PC-3 (cell line): ENCODE data around the gene GPC6. TPM values are rescaled to one million over a fixed set of nuclear protein-coding genes. Genes with fewer than 3 reads are reported as not detected.

Source experiments
- ATAC-seq: fragments of 200-7000 bp; cut with Tn5 transposase; 2 replicates; pipeline ENCODE4 v1.9.1; 2020; ENCODE audit warnings: mild to moderate bottlenecking, moderate library complexity
- BruUV-seq: library from RNA; stranded (reverse); fragments of 400-500 nt; replicated peaks from 2 replicates; lab custom pipeline; 2021; lab: Mats Ljungman, UMichigan
- CTCF ChIA-PET: fragments of 300-600 bp; sonication (Branson Sonifier 250); formaldehyde crosslinking; loops from one replicate; lab custom pipeline; 2022; ENCODE audit warnings: antibody characterized with exemption; lab: Charles Lee
- POLR2A ChIA-PET: fragments of 300-600 bp; sonication (Branson Sonifier 250); formaldehyde crosslinking; loops from one replicate; lab custom pipeline; 2022; ENCODE audit warnings: antibody characterized with exemption; ENCODE audit not compliant: unreplicated experiment; lab: Charles Lee
- DNase-seq: peaks from one replicate; pipeline ENCODE4 v3.0.0-alpha.2; 2015
- H2AFZ ChIP-seq: fragments of 300-600 bp; sonication (generic); 2 replicates; pipeline ENCODE4 v1.6.0; 2016; ENCODE audit warnings: antibody characterized with exemption, low read length
- H3F3A ChIP-seq: fragments of 300-600 bp; sonication (generic); one replicate; pipeline ENCODE4 v1.6.0; 2017; ENCODE audit warnings: antibody characterized with exemption, low read length, control low read depth, mild to moderate bottlenecking; ENCODE audit not compliant: unreplicated experiment
- H3K27ac ChIP-seq: fragments of 300-600 bp; sonication (generic); 2 replicates; pipeline ENCODE4 v1.5.1; 2016; ENCODE audit warnings: mild to moderate bottlenecking, low read length
- H3K27me3 ChIP-seq: fragments of 300-600 bp; sonication (generic); 2 replicates; pipeline ENCODE4 v1.6.1; 2016; ENCODE audit warnings: low read length, mixed read lengths
- H3K36me3 ChIP-seq: fragments of 300-600 bp; sonication (generic); 2 replicates; pipeline ENCODE4 v1.6.1; 2016; ENCODE audit warnings: low read depth, mixed run types, low read length, mixed read lengths
- H3K4me1 ChIP-seq: fragments of 300-600 bp; sonication (generic); 2 replicates; pipeline ENCODE4 v1.5.1; 2016; ENCODE audit warnings: low read length; ENCODE audit not compliant: insufficient read depth
- H3K4me2 ChIP-seq: fragments of 300-600 bp; sonication (generic); 2 replicates; pipeline ENCODE4 v1.6.0; 2016; ENCODE audit warnings: low read length
- H3K4me3 ChIP-seq: fragments of 300-600 bp; sonication (generic); 2 replicates; pipeline ENCODE4 v1.5.1; 2016; ENCODE audit warnings: mild to moderate bottlenecking, low read length, mixed read lengths
- H3K79me2 ChIP-seq: fragments of 300-600 bp; sonication (generic); 2 replicates; pipeline ENCODE4 v1.6.1; 2017; ENCODE audit warnings: low read length, mixed read lengths
- H3K9ac ChIP-seq: fragments of 300-600 bp; sonication (generic); 2 replicates; pipeline ENCODE4 v1.6.0; 2016; ENCODE audit warnings: mild to moderate bottlenecking, low read length
- H3K9me2 ChIP-seq: fragments of 300-600 bp; sonication (generic); replicated peaks from 2 replicates; pipeline ENCODE4 v1.6.1; 2016; ENCODE audit warnings: mixed run types, low read length, mixed read lengths
- H3K9me3 ChIP-seq: fragments of 300-600 bp; sonication (generic); 2 replicates; pipeline ENCODE4 v1.6.1; 2016; ENCODE audit warnings: low read length, mixed read lengths
- H4K20me1 ChIP-seq: fragments of 300-600 bp; sonication (generic); 2 replicates; pipeline ENCODE4 v1.6.1; 2016; ENCODE audit warnings: low read length, mixed read lengths
- EZH2 ChIP-seq: fragments of 300-600 bp; sonication (generic); IDR thresholded peaks from one replicate; pipeline ENCODE4 v1.6.1; 2017; ENCODE audit warnings: antibody characterized with exemption, mild to moderate bottlenecking, low read length; ENCODE audit not compliant: unreplicated experiment
- EZH2phosphoT487 ChIP-seq: fragments of 300-600 bp; sonication (generic); IDR thresholded peaks from 2 replicates; pipeline ENCODE4 v1.6.1; 2018; ENCODE audit warnings: mild to moderate bottlenecking, antibody characterized with exemption, low read length, borderline replicate concordance
- intact Hi-C: fragments of 100-400 bp; cut with micrococcal nuclease; formaldehyde crosslinking; loops from 2 replicates; pipeline ENCODE4 v1.9.0; 2023
- total RNA-seq: library from RNA; depleted of rRNA; stranded (reverse); fragments of >200 nt; gene quantifications from 2 replicates; pipeline ENCODE4 v1.2.3, GENCODE V29; 2014
- TF ChIP-seq, protein P1 (sequence below): fragments of 300-600 bp; sonication (generic); conservative IDR thresholded peaks from 2 replicates; pipeline ENCODE4 v1.5.1; 2017; ENCODE audit warnings: antibody characterized with exemption, low read depth, mild to moderate bottlenecking, low read length

The GPC6 gene
- total RNA-seq, 1 experiment from 2014 or later = 3.5 TPM

DNA sequence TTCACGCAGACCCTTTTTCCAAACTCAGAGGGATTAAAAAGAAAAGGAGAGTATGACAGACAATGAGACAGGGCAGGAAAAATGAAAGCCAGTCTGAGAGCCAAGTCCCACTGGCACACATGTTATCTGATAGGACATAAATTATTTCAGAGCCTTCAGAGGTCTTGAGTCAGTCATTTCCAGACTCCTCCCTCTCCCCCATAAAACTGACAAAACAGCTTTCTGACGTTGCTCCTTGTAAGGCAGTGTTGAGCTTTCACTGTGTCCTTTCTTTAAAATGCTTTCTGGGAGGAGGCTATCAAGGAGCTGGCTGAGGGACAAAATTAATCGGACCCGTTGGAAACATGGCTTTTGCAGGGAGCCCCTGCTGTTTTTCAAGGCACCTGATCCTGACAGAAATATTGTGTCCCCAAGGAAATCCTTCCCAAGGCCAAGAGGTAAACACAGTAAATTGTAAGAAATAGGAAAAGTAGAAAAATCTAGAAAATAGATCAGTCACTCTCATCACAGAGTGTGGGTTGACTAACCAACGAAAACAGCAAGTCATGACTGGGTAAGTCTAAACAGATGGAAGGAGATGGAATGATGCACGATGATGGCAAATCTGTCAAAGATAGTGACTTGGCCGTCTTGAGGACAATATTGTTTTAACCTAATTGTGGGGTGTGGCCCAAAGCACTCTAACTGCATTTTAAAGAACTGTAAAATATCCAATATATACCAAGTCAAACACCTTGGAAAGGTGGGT is 1163.2 kb downstream of the GPC6 start:
- H3K27me3 ChIP-seq = no peaks in the 10 kb centered on the region
- no peaks in the 10 kb centered on the region for H3K79me2 ChIP-seq
- DNase-seq (peak; percentile 41), ATAC-seq (no peak; the same call in 1 of the 2 replicates)
- TF ChIP-seq EZH2phosphoT487 (no peak), EZH2 (no peak)
- TF ChIP-seq, protein P1, sequence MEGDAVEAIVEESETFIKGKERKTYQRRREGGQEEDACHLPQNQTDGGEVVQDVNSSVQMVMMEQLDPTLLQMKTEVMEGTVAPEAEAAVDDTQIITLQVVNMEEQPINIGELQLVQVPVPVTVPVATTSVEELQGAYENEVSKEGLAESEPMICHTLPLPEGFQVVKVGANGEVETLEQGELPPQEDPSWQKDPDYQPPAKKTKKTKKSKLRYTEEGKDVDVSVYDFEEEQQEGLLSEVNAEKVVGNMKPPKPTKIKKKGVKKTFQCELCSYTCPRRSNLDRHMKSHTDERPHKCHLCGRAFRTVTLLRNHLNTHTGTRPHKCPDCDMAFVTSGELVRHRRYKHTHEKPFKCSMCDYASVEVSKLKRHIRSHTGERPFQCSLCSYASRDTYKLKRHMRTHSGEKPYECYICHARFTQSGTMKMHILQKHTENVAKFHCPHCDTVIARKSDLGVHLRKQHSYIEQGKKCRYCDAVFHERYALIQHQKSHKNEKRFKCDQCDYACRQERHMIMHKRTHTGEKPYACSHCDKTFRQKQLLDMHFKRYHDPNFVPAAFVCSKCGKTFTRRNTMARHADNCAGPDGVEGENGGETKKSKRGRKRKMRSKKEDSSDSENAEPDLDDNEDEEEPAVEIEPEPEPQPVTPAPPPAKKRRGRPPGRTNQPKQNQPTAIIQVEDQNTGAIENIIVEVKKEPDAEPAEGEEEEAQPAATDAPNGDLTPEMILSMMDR = no peak
- no peak overlapping the region for H3K4me2 ChIP-seq
- intact Hi-C loops = no loop called here
- H3K36me3 ChIP-seq = no peaks in the 10 kb centered on the region
- H3K27ac ChIP-seq = no peak overlapping the region
- H3F3A ChIP-seq = no peaks in the 10 kb centered on the region
- no peaks in the 10 kb centered on the region for H3K9me3 ChIP-seq
- no peaks in the 10 kb centered on the region for H4K20me1 ChIP-seq
- no TSS peak for BruUV-seq
- no peaks in the 10 kb centered on the region for H3K4me1 ChIP-seq
- CTCF ChIA-PET = no interaction called here
- H3K4me3 ChIP-seq = no peak overlapping the region
- H2AFZ ChIP-seq = no peak overlapping the region; the same call in 1 of the 2 replicates
- H3K9ac ChIP-seq = no peak overlapping the region
- H3K9me2 ChIP-seq = no peaks in the 10 kb centered on the region
- POLR2A ChIA-PET = no interaction called here

- H2AFZ ChIP-seq = no peak overlapping the region
- no peak overlapping the region for H3K27ac ChIP-seq
- H3K27me3 ChIP-seq = no peaks in the 10 kb centered on the region
- no peaks in the 10 kb centered on the region for H3K36me3 ChIP-seq
- ATAC-seq = no peak
- H3K4me3 ChIP-seq = no peak overlapping the region
- H3K9ac ChIP-seq = no peak overlapping the region
- no peaks in the 10 kb centered on the region for H3K4me1 ChIP-seq
- no peaks in the 10 kb centered on the region for H3F3A ChIP-seq
- CTCF ChIA-PET = no interaction called here
- H3K9me3 ChIP-seq = no peaks in the 10 kb centered on the region
- H3K4me2 ChIP-seq = no peak overlapping the region
- H3K79me2 ChIP-seq = no peaks in the 10 kb centered on the region
- BruUV-seq = no TSS peak
- intact Hi-C loops = no loop called here
- H3K9me2 ChIP-seq = no peaks in the 10 kb centered on the region
- TF ChIP-seq, protein P1 = no peak
- TF ChIP-seq EZH2 (no peak), EZH2phosphoT487 (no peak)
- POLR2A ChIA-PET = no interaction called here
- DNase-seq = no peak
- H4K20me1 ChIP-seq = no peaks in the 10 kb centered on the region
Measured at GRCh38 chr13:94390881-94391280, 1164.3 kb downstream of the GPC6 start.

GRCh38 chr13:94394723-94395122 is 1168.1 kb downstream of the GPC6 start:
- H3K9ac ChIP-seq = no peak overlapping the region
- H3K4me3 ChIP-seq = no peak overlapping the region
- no peak overlapping the region for H2AFZ ChIP-seq
- BruUV-seq = no TSS peak
- POLR2A ChIA-PET = no interaction called here
- ATAC-seq (no peak), DNase-seq (no peak)
- no peaks in the 10 kb centered on the region for H3K4me1 ChIP-seq
- no peaks in the 10 kb centered on the region for H4K20me1 ChIP-seq
- intact Hi-C loops = no loop called here
- no peak overlapping the region for H3K4me2 ChIP-seq
- no peaks in the 10 kb centered on the region for H3K79me2 ChIP-seq
- H3K36me3 ChIP-seq = no peaks in the 10 kb centered on the region
- no peaks in the 10 kb centered on the region for H3K27me3 ChIP-seq
- CTCF ChIA-PET = no interaction called here
- TF ChIP-seq EZH2 = no peak
- TF ChIP-seq, protein P1 = no peak
- no peak for TF ChIP-seq EZH2phosphoT487
- no peak overlapping the region for H3K27ac ChIP-seq
- no peaks in the 10 kb centered on the region for H3K9me2 ChIP-seq
- no peaks in the 10 kb centered on the region for H3F3A ChIP-seq
- H3K9me3 ChIP-seq = no peaks in the 10 kb centered on the region
